SK-N-SH (cell line): Measurements from ENCODE around the gene LENEP. TPM values are rescaled to one million over a fixed set of nuclear protein-coding genes. Genes with fewer than 3 reads are reported as not detected.
A peak's percentile ranks its signal among the peaks of the same experiment; 100 is the strongest.

ENCODE experiments used
- CTCF ChIA-PET: fragments of 300-600, 350-600 bp; formaldehyde crosslinking; extraction: SDS; loops from one replicate; lab custom pipeline; 2021; lab: Yijun Ruan, JAX
- POLR2A ChIA-PET: fragments of 350-600 bp; sonication (Branson Sonifier 250); formaldehyde crosslinking; extraction: SDS; loops from one replicate; lab custom pipeline; 2020; ENCODE audit warnings: antibody characterized with exemption, inconsistent platforms; lab: Yijun Ruan, JAX
- DNase-seq: peaks from one replicate; pipeline ENCODE4 v3.0.0; 2012
- H2AFZ ChIP-seq: fragments of 200-600 bp; sonication (generic); 2 replicates; pipeline ENCODE4 v1.8.1; 2016; ENCODE audit warnings: antibody characterized with exemption, mild to moderate bottlenecking, low read depth
- H3F3A ChIP-seq: fragments of 200-600 bp; sonication (generic); replicated peaks from 2 replicates; pipeline ENCODE3; 2016; ENCODE audit warnings: antibody characterized with exemption, mild to moderate bottlenecking; ENCODE audit not compliant: insufficient read depth
- H3K27ac ChIP-seq, 2 experiments: fragments of 200-500 bp in 1 of 2; fragments of 200-600 bp in 1 of 2; sonication (Bioruptor generic) in 1 of 2; sonication (generic), shearing (Covaris generic) in 1 of 2; 2 replicates each; pipeline versions ENCODE4 v1.5.1 to v1.6.1; 2014 to 2016; ENCODE audit warnings: low read depth in 2 of 2, inconsistent platforms in 1 of 2, low read length in 1 of 2, mild to moderate bottlenecking in 1 of 2, mixed read lengths in 1 of 2
- H3K27me3 ChIP-seq: fragments of 200-600 bp; sonication (generic), shearing (Covaris generic); 2 replicates; pipeline ENCODE4 v1.6.1; 2016; ENCODE audit warnings: mixed run types; ENCODE audit not compliant: insufficient read depth
- H3K36me3 ChIP-seq, 2 experiments: fragments of 200-500 bp in 1 of 2; fragments of 200-600 bp in 1 of 2; sonication (Bioruptor generic) in 1 of 2; sonication (generic) in 1 of 2; replicated peaks in 1 of 2; 2 replicates each; pipeline versions ENCODE3 to v1.5.1; 2014 to 2016; ENCODE audit warnings: low read length in 1 of 2, mild to moderate bottlenecking in 1 of 2; ENCODE audit not compliant: insufficient read depth in 2 of 2, control insufficient read depth in 1 of 2
- H3K4me1 ChIP-seq, 2 experiments: fragments of 200-500 bp in 1 of 2; fragments of 200-600 bp in 1 of 2; sonication (Bioruptor generic) in 1 of 2; sonication (generic), shearing (Covaris generic) in 1 of 2; 2 replicates each; pipeline versions ENCODE4 v1.5.1 to v1.6.1; 2014 to 2016; ENCODE audit warnings: low read depth in 1 of 2, low read length in 1 of 2, mixed run types in 1 of 2; ENCODE audit not compliant: insufficient read depth in 2 of 2, control insufficient read depth in 1 of 2
- H3K4me2 ChIP-seq: fragments of 200-600 bp; sonication (generic), shearing (Covaris generic); 2 replicates; pipeline ENCODE4 v1.6.1; 2017; ENCODE audit warnings: mixed run types
- H3K4me3 ChIP-seq, 2 experiments: fragments of 200-500 bp in 1 of 2; fragments of 200-600 bp in 1 of 2; sonication (Bioruptor generic) in 1 of 2; sonication (generic), shearing (Covaris generic) in 1 of 2; 2 replicates each; pipeline versions ENCODE4 v1.5.1 to v1.8.1; 2014 to 2016; ENCODE audit warnings: low read depth in 2 of 2, inconsistent platforms in 1 of 2, low read length in 1 of 2, mild to moderate bottlenecking in 1 of 2, mixed read lengths in 1 of 2, moderate library complexity in 1 of 2
- H3K79me2 ChIP-seq: fragments of 200-600 bp; sonication (generic); 2 replicates; pipeline ENCODE4 v1.8.1; 2017; ENCODE audit warnings: mild to moderate bottlenecking; ENCODE audit not compliant: insufficient read depth
- H3K9ac ChIP-seq: fragments of 200-600 bp; sonication (generic); 2 replicates; pipeline ENCODE4 v1.6.1; 2017; ENCODE audit warnings: mixed run types
- H3K9me2 ChIP-seq: fragments of 200-600 bp; sonication (generic); 2 replicates; pipeline ENCODE4 v1.6.1; 2017; ENCODE audit warnings: mixed run types
- H3K9me3 ChIP-seq: fragments of 200-600 bp; sonication (generic); 2 replicates; pipeline ENCODE4 v1.6.1; 2017; ENCODE audit warnings: mixed run types, mild to moderate bottlenecking, moderate library complexity
- H4K20me1 ChIP-seq: fragments of 200-600 bp; sonication (generic); 2 replicates; pipeline ENCODE4 v1.6.1; 2017; ENCODE audit warnings: mild to moderate bottlenecking, mixed run types; ENCODE audit not compliant: insufficient read depth
- CHD2 ChIP-seq: fragments of 150-350 bp; IDR thresholded peaks from 2 replicates; pipeline ENCODE4 v1.6.1; 2018; ENCODE audit warnings: low read length; ENCODE audit not compliant: partially characterized antibody
- CTCF ChIP-seq: fragments of 200-600 bp; sonication (generic); IDR thresholded peaks from 2 replicates; pipeline ENCODE4 v1.6.1; 2017; ENCODE audit warnings: antibody characterized with exemption, mild to moderate bottlenecking, moderate library complexity
- EP300 ChIP-seq, 2 experiments: IDR thresholded peaks; 2 replicates each; pipeline versions ENCODE4 v1.4.0 to v1.6.1; 2012; ENCODE audit warnings: borderline replicate concordance in 1 of 2, low read depth in 1 of 2, low read length in 1 of 2
- EZH2phosphoT487 ChIP-seq: fragments of 200-600 bp; sonication (generic); IDR thresholded peaks from 2 replicates; pipeline ENCODE4 v1.6.1; 2017; ENCODE audit warnings: low read depth, mixed run types, mild to moderate bottlenecking, antibody characterized with exemption, moderate library complexity, borderline replicate concordance
- FOSL2 ChIP-seq: IDR thresholded peaks from 2 replicates; pipeline ENCODE4 v1.4.0; 2012; ENCODE audit warnings: low read depth, mild to moderate bottlenecking, moderate library complexity, borderline replicate concordance
- FOXM1 ChIP-seq: IDR thresholded peaks from 2 replicates; pipeline ENCODE4 v1.4.0; 2012; ENCODE audit warnings: low read depth, mild to moderate bottlenecking
- GATA2 ChIP-seq: sonication (generic); formaldehyde crosslinking; IDR thresholded peaks from 2 replicates; pipeline ENCODE4 v1.5.0; 2020; ENCODE audit warnings: mild to moderate bottlenecking, missing genetic modification reagents
- JUND ChIP-seq: IDR thresholded peaks from 2 replicates; pipeline ENCODE4 v1.4.0; 2012
- MXI1 ChIP-seq: IDR thresholded peaks from 2 replicates; pipeline ENCODE4 v1.6.1; 2012; ENCODE audit warnings: mild to moderate bottlenecking, low read depth, low read length, improper control_type of control experiment
- NFIC ChIP-seq: IDR thresholded peaks from 2 replicates; pipeline ENCODE4 v1.4.0; 2012; ENCODE audit warnings: borderline replicate concordance
- PBX3 ChIP-seq: IDR thresholded peaks from 2 replicates; pipeline ENCODE4; 2012
- POLR2AphosphoS5 ChIP-seq: IDR thresholded peaks from 2 replicates; pipeline ENCODE4 v1.6.1; 2012; ENCODE audit warnings: low read depth, low read length
- RCOR1 ChIP-seq: fragments of 150-350 bp; IDR thresholded peaks from 2 replicates; pipeline ENCODE4 v1.6.1; 2017; ENCODE audit warnings: antibody characterized with exemption, low read length
- RXRA ChIP-seq: IDR thresholded peaks from 2 replicates; pipeline ENCODE4 v1.4.0; 2012; ENCODE audit warnings: low read depth, mild to moderate bottlenecking, borderline replicate concordance
- SIN3A ChIP-seq: IDR thresholded peaks from 2 replicates; pipeline ENCODE4 v1.6.1; 2012; ENCODE audit warnings: low read depth, mild to moderate bottlenecking, low read length, moderate library complexity, borderline replicate concordance
- TAF1 ChIP-seq: IDR thresholded peaks from 2 replicates; pipeline ENCODE4 v1.6.1; 2012; ENCODE audit warnings: low read depth, mild to moderate bottlenecking, low read length, moderate library complexity, borderline replicate concordance
- TCF12 ChIP-seq: IDR thresholded peaks from 2 replicates; pipeline ENCODE4 v1.4.0; 2012
- WGBS: methylation state at CpG from one replicate; pipeline ENCODE4 v1.1.6; 2017; ENCODE audit warnings: low lambda C conversion rate; 5-methylcytosine and 5-hydroxymethylcytosine counted together
- polyA plus RNA-seq, 3 experiments: library from polyadenylated mRNA; depleted of rRNA; stranded (reverse); fragments of >200 nt; gene quantifications; 2 replicates each; pipeline ENCODE4 v1.2.3, GENCODE V29; 2012
- TF ChIP-seq, protein P1 (sequence below): IDR thresholded peaks from 2 replicates; pipeline ENCODE4 v1.4.0; 2012; ENCODE audit warnings: low read depth, borderline replicate concordance
- TF ChIP-seq, protein P2 (sequence below): IDR thresholded peaks from 2 replicates; pipeline ENCODE4 v1.4.0; 2012; ENCODE audit warnings: low read depth, borderline replicate concordance

Gene LENEP
- polyA plus RNA-seq, 1 of the 3 experiments (the other 2 are of a cell fraction): not detected

- Histone ChIP-seq H3K9me2 (no peaks in the 10 kb centered on the region), H4K20me1 (no peaks in the 10 kb centered on the region), H3K4me3 (no peak overlapping the region), H2AFZ (no peak overlapping the region), H3K27me3 (no peaks in the 10 kb centered on the region), H3F3A (peaks cover under 1% of the 10 kb centered on the region), H3K79me2 (no peaks in the 10 kb centered on the region), H3K36me3 (no peaks in the 10 kb centered on the region), H3K27ac (no peak overlapping the region), H3K4me2 (no peak overlapping the region), H3K9ac (no peak overlapping the region), H3K9me3 (no peaks in the 10 kb centered on the region), H3K4me1 (peaks cover 0 to 4% of the 10 kb centered on the region in 2 experiments; a peak in 1 of 4 replicates)
- DNase-seq: peak; percentile 57
- TF ChIP-seq TAF1 (no peak), NFIC (no peak), RXRA (no peak), POLR2AphosphoS5 (no peak), FOXM1 (no peak), SIN3A (no peak), MXI1 (no peak), TCF12 (no peak), PBX3 (no peak), FOSL2 (no peak), EZH2phosphoT487 (no peak)
- TF ChIP-seq, protein P1, sequence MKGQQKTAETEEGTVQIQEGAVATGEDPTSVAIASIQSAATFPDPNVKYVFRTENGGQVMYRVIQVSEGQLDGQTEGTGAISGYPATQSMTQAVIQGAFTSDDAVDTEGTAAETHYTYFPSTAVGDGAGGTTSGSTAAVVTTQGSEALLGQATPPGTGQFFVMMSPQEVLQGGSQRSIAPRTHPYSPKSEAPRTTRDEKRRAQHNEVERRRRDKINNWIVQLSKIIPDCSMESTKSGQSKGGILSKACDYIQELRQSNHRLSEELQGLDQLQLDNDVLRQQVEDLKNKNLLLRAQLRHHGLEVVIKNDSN: no peak
- ChIA-PET POLR2A (interaction anchor here (1.3 kb wide), 1 partner anchor 12 kb away, joined by 4 read pairs; no protein-coding TSS in a partner anchor), CTCF (interaction anchor here (1.0 to 4.9 kb wide), 11 partner anchors 10 to 145 kb away, joined by 3 to 28 read pairs (median 5); partner anchors contain the start of genes ADAM15, DCST1 and DCST2)
- WGBS: 67% methylated on average over 4 of the region's 4 CpGs
Measured at GRCh38 chr1:155022927-155023236, 29.5 kb downstream of the LENEP start.

- TF ChIP-seq, protein P2, sequence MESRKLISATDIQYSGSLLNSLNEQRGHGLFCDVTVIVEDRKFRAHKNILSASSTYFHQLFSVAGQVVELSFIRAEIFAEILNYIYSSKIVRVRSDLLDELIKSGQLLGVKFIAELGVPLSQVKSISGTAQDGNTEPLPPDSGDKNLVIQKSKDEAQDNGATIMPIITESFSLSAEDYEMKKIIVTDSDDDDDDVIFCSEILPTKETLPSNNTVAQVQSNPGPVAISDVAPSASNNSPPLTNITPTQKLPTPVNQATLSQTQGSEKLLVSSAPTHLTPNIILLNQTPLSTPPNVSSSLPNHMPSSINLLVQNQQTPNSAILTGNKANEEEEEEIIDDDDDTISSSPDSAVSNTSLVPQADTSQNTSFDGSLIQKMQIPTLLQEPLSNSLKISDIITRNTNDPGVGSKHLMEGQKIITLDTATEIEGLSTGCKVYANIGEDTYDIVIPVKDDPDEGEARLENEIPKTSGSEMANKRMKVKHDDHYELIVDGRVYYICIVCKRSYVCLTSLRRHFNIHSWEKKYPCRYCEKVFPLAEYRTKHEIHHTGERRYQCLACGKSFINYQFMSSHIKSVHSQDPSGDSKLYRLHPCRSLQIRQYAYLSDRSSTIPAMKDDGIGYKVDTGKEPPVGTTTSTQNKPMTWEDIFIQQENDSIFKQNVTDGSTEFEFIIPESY: no peak
- TF ChIP-seq RCOR1: no peak
- TF ChIP-seq JUND: no peak
- no peak for TF ChIP-seq GATA2 (CRISPR knock-in tag)
- TF ChIP-seq CTCF: no peak
- TF ChIP-seq CHD2: no peak
- no peak for TF ChIP-seq FOXM1
- TF ChIP-seq, protein P1: no peak
- no peak for TF ChIP-seq EP300 (IDR thresholded peaks at IDR 0.05; ENCODE audit: borderline replicate concordance in 1 of 2, low read depth in 1 of 2, low read length in 1 of 2)
- no peaks in the 10 kb centered on the region for H3K9me2 ChIP-seq
- no peaks in the 10 kb centered on the region for H3K9me3 ChIP-seq
- no peak overlapping the region for H3K9ac ChIP-seq
- 73% methylated on average over 5 of the region's 5 CpGs for WGBS
- CTCF ChIA-PET: interaction anchor here (0.9 to 4.9 kb wide), 8 partner anchors 11 to 144 kb away, joined by 3 to 28 read pairs (median 6); partner anchors contain the start of gene ADAM15
- no peaks in the 10 kb centered on the region for H3K27me3 ChIP-seq
- no peak overlapping the region for H3K27ac ChIP-seq
- H3K4me2 ChIP-seq: no peak overlapping the region
- no peak overlapping the region for H3K4me3 ChIP-seq
- no peaks in the 10 kb centered on the region for H3K79me2 ChIP-seq
- H3K36me3 ChIP-seq: no peaks in the 10 kb centered on the region
- H4K20me1 ChIP-seq: no peaks in the 10 kb centered on the region
- H3K4me1 ChIP-seq: peaks cover 0 to 4% of the 10 kb centered on the region in 2 experiments; a peak in 1 of 4 replicates
- POLR2A ChIA-PET: no interaction called here
- no peak overlapping the region for H2AFZ ChIP-seq
- H3F3A ChIP-seq: no peaks in the 10 kb centered on the region
- no peak for DNase-seq
Measured at GRCh38 chr1:155023627-155024026, 30.2 kb downstream of the LENEP start.
